Nephron (organoid): Measurements from ENCODE around the gene WAC.

Experiments
- H3K27ac Mint-ChIP-seq, 3 experiments: 2 replicates each; pipeline ENCODE4 v1.8.0; 2020; ENCODE audit warnings: mixed read lengths in 3 of 3, mild to moderate bottlenecking in 2 of 3, moderate library complexity in 1 of 3
- H3K27me3 Mint-ChIP-seq: 2 replicates; pipeline ENCODE4 v1.8.0; 2021; ENCODE audit warnings: low read depth, mild to moderate bottlenecking, moderate library complexity, mixed read lengths
- H3K36me3 Mint-ChIP-seq: 2 replicates; pipeline ENCODE4 v1.8.0; 2020; ENCODE audit warnings: low read depth, mixed read lengths
- H3K4me1 Mint-ChIP-seq: 2 replicates; pipeline ENCODE4 v1.8.0; 2020; ENCODE audit warnings: mixed read lengths
- H3K4me3 Mint-ChIP-seq, 3 experiments: 2 replicates each; pipeline ENCODE4 v1.8.0; 2020; ENCODE audit warnings: mild to moderate bottlenecking in 3 of 3, mixed read lengths in 3 of 3, moderate library complexity in 2 of 3
- H3K9me3 Mint-ChIP-seq: 2 replicates; pipeline ENCODE4 v1.8.0; 2020; ENCODE audit warnings: mixed read lengths
- CTCF ChIP-seq, 3 experiments: fragments of 200-600 bp; sonication (generic); IDR thresholded peaks; one replicate each; pipeline ENCODE4 v1.5.0; 2021; ENCODE audit warnings: antibody characterized with exemption in 3 of 3; ENCODE audit not compliant: unreplicated experiment in 3 of 3

The WAC gene

GRCh38 chr10:28541717-28542365 lies 8.9 kb downstream of the WAC start:
- no peak overlapping the region for H3K27ac Mint-ChIP-seq
- H3K4me1 Mint-ChIP-seq: peaks cover 5% of the 10 kb centered on the region
- H3K27me3 Mint-ChIP-seq: no peaks in the 10 kb centered on the region
- H3K36me3 Mint-ChIP-seq: peaks cover 74% of the 10 kb centered on the region
- TF ChIP-seq CTCF (IDR thresholded peaks at IDR 0.05; ENCODE audit: unreplicated experiment in 3 of 3): no peak
- H3K4me3 Mint-ChIP-seq: no peak overlapping the region
- H3K9me3 Mint-ChIP-seq: no peaks in the 10 kb centered on the region

GRCh38 chr10:28542728-28543127 lies 9.8 kb downstream of the WAC start:
- H3K36me3 Mint-ChIP-seq: peaks cover 72% of the 10 kb centered on the region
- peaks cover 2% of the 10 kb centered on the region for H3K4me1 Mint-ChIP-seq
- H3K4me3 Mint-ChIP-seq: no peak overlapping the region
- peak overlapping the region in 1 of 3 experiments; percentile 37 for H3K27ac Mint-ChIP-seq
- no peaks in the 10 kb centered on the region for H3K9me3 Mint-ChIP-seq
- no peaks in the 10 kb centered on the region for H3K27me3 Mint-ChIP-seq
- TF ChIP-seq CTCF (IDR thresholded peaks at IDR 0.05; ENCODE audit: unreplicated experiment in 3 of 3): no peak

GRCh38 chr10:28544058-28544457 lies 11.1 kb downstream of the WAC start:
- H3K4me3 Mint-ChIP-seq: no peak overlapping the region
- H3K27me3 Mint-ChIP-seq: no peaks in the 10 kb centered on the region
- H3K4me1 Mint-ChIP-seq: peaks cover under 1% of the 10 kb centered on the region
- H3K27ac Mint-ChIP-seq: no peak overlapping the region
- no peak for TF ChIP-seq CTCF (IDR thresholded peaks at IDR 0.05; ENCODE audit: unreplicated experiment in 3 of 3)
- no peaks in the 10 kb centered on the region for H3K9me3 Mint-ChIP-seq
- H3K36me3 Mint-ChIP-seq: peaks cover 74% of the 10 kb centered on the region

- Mint-ChIP-seq H3K27ac (no peak overlapping the region), H3K4me3 (no peak overlapping the region), H3K27me3 (no peaks in the 10 kb centered on the region), H3K36me3 (peaks cover 78% of the 10 kb centered on the region), H3K9me3 (no peaks in the 10 kb centered on the region), H3K4me1 (peaks cover 13% of the 10 kb centered on the region)
- no peak for TF ChIP-seq CTCF (IDR thresholded peaks at IDR 0.05; ENCODE audit: unreplicated experiment in 3 of 3)
Observed at GRCh38 chr10:28545967-28546644, 13.2 kb downstream of the WAC start.

GRCh38 chr10:28548781-28549498 lies 16.0 kb downstream of the WAC start:
- TF ChIP-seq CTCF (IDR thresholded peaks at IDR 0.05; ENCODE audit: unreplicated experiment in 3 of 3): no peak
- H3K27me3 Mint-ChIP-seq: no peaks in the 10 kb centered on the region
- H3K4me1 Mint-ChIP-seq: peaks cover 33% of the 10 kb centered on the region
- peaks cover 73% of the 10 kb centered on the region for H3K36me3 Mint-ChIP-seq
- peak overlapping the region in 1 of 3 experiments; percentile 28 for H3K27ac Mint-ChIP-seq
- H3K9me3 Mint-ChIP-seq: no peaks in the 10 kb centered on the region
- H3K4me3 Mint-ChIP-seq: no peak overlapping the region
